Cerebellar cortex (tissue), 1 donor: ENCODE data around the gene AP4M1.

Source experiments
- DNase-seq: peaks from one replicate; pipeline ENCODE4 v3.0.0-alpha.2; 2015; ENCODE audit warnings: low spot score

The AP4M1 gene, protein sequence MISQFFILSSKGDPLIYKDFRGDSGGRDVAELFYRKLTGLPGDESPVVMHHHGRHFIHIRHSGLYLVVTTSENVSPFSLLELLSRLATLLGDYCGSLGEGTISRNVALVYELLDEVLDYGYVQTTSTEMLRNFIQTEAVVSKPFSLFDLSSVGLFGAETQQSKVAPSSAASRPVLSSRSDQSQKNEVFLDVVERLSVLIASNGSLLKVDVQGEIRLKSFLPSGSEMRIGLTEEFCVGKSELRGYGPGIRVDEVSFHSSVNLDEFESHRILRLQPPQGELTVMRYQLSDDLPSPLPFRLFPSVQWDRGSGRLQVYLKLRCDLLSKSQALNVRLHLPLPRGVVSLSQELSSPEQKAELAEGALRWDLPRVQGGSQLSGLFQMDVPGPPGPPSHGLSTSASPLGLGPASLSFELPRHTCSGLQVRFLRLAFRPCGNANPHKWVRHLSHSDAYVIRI

DNA sequence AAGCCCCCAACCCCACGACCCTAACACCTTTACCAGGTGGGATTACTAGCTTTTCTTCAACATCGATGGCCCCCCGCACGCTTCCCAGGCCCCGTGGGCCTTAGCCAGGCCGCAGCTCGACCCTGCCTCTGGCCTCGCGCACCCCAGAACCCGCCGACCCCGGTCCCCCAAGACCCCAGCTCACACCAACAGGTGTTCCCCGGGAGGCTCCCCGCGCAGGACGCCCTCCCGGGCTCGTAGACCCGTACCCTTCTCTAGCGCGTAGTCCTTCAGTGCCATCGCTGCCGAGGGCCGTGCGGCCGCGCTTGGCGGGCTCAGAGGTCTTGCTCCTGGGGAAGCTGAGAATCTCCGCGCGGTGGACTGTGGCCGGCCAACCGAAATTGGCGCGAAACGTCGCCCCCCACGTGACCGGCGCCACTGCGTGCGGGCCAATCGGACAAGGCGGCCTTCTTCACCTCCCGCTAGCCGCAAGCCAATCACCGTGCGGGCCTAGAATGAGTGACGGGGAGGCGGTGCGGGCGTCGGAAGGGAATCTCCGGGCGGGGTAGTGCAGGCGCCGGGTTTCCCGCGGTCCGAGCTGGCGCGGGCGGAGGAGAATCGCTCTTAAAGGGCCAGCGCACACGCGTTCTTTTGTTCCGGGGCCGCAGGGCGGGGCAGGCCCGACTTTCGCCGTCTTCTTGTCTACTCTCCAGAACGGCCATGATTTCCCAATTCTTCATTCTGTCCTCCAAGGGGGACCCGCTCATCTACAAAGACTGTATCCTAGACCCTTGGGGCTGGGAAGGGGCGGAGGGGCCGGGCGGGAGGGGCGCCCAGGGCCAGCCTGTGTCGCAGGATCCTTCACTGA lies at the start of gene AP4M1, which contains the start of gene MCM7:
TSS of gene AP4M1 (plus strand) at position 628 of the 847 bp plus-strand sequence. CDS start at position 700, 72 bp downstream.
TSS of gene MCM7 (minus strand) at position 382 of the 847 bp plus-strand sequence. CDS start at position 279, 103 bp downstream.
- DNase-seq = peak; percentile 99

DNA sequence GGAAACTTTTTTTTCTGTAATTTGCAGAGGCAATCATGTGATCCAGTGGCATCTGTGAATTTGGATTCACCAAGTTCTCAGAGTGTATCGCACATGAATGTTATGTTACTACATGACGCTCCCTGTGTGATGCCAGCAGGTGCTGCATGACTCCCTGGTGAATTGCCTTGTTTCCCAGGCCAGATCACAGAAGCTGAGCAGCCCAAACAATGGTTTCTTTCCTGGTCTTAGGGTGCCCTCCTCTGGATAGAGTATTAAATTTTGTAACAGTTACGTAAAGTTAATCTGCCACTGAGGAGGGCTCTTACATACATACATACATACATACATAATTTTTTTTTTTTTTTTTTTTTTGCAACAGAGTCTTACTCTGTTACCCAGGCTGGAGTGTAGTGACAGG lies 48.2 kb upstream of the AP4M1 start:
- DNase-seq = peak; percentile 63

DNA sequence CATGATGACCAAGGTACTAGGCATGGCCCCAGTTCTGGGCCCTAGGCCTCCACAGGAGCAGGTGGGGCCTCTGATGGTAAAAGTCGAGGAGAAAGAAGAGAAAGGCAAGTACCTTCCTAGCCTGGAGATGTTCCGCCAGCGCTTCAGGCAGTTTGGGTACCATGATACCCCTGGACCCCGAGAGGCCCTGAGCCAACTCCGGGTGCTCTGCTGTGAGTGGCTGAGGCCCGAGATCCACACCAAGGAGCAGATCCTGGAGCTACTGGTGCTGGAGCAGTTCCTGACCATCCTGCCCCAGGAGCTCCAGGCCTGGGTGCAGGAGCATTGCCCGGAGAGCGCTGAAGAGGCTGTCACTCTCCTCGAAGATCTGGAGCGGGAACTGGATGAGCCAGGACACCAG lies 44.4 kb upstream of the AP4M1 start:
- DNase-seq = no peak

DNA sequence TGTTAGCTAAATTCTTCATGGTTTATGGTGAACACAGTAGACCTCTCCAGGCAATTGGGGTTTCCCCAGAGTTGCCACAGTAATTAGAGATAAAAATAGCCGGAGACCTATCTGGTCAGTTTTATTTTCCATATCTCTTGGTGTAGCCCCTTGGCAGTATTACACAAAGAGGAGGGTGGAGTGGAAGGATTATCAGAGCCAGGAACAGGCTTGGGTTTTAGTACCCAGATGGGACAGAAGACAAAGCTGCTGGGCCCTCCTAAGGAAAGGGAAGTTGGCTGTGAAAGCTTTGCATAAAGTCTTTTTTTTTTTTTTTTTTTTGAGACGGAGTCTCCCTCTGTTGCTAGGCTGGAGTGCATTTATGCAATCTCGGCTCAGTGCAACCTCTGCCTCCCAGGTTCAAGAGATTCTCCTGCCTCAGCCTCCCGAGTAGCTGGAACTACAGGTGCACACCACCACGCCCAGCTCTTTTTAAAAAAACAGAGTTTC lies 42.1 kb upstream of the AP4M1 start:
- DNase-seq = no peak

DNA sequence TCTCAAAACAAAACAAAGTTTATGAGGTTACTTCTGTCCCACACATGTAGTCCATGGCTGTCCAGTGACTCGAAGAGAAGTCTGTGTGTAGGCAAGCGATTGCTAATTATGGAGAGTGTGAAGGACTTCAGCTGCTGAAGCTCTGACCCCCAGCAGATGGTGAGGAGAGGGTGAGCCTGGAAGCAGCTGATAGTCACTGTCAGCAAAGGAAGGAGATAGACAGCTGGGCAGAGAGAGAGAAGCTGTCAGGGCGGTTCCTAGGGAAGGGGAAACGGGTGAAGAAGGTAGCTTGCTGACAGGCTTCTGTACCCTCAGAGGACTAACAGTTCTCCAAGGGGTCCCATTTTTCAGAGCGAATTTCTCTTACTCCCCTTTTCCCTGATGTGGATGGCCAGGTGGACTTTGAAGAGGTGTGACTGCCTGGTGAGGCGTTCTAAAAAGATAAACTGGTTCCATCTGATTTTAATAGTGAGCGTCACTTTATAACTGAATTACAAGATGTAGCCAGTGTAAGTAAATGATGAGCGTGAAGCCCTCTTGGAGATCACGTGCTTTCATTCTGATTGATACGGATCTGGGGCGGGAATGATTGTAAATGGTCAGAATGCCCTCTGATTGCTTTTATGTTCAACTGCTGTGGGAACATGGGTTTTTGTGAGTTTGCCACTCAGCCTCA lies 39.8 kb upstream of the AP4M1 start:
- no peak for DNase-seq

DNA sequence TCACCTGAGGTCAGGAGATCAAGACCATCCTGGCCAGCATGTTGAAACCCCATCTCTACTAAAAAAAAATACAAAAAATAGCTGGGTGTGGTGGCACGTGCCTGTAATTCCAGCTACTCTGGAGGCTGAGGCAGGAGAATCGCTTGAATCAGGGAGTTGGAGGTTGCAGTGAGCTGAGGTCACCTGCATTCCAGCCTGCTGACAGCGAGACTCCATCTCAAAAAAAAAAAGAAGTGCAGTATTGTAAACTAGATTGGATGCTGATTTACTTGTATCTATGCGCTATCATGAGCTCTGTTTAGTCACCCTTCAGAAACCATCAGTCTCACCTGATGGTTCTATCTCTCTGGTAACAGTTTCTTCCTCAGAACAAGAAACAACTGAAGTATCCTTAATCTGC lies 38.1 kb upstream of the AP4M1 start:
- DNase-seq = no peak

DNA sequence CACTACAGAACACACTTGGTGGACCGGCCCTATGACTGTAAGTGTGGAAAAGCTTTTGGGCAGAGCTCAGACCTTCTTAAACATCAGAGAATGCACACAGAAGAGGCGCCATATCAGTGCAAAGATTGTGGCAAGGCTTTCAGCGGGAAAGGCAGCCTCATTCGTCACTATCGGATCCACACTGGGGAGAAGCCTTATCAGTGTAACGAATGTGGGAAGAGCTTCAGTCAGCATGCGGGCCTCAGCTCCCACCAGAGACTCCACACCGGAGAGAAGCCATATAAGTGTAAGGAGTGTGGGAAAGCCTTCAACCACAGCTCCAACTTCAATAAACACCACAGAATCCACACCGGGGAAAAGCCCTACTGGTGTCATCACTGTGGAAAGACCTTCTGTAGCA lies 37.3 kb upstream of the AP4M1 start:
- no peak for DNase-seq

DNA sequence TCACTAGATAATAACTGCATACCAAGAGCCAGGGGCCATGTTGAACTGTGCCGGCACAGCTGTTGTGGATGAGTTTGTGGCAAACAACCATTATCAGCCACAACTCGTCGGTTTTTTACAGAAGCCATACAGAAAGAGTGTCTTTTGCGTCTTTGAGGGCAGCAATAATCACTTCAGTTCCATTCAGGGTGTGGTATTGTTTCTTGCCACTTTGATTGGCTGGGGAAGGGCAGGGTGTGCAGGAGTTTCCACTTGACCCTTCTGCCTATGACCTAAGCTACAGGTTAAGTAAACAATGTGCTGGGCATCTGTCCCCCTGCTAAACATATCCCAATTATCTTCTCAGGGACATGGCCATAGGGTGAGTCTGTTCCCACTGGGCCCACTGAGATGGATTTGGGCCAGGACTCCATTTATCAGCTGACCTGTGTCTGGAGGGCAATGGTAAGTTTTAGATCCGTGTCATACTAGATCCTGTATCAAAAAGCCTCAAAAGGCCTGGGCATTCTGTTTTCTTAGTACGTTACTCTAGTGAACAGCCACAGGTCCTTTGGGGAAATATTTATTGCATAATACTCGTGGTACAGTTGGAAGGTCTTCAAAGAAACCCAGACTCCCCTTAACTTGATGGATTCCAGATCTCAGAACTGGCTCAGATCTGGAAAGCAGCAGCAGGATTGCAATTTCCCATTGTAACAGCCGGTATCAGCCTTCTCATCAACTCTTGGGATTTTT lies 35.8 kb upstream of the AP4M1 start:
- DNase-seq = no peak

DNA sequence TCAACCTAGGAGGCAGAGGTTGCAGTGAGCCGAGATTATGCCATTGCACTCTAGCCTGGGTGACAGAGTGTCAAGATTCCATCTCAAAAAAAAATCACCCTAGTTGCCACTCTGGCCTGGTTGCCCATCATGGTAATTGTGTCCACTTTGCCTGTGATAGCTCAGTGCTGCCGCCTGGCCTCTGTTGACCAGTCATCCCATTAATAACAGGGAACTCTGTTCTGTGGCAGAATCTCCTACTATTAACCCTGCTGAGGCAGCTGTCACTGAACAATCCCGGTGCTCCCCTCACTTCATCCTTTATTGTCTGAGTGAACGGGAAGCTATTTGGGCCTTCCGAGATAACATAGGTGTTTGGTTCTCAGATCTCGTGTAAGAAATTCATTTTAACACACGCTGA lies 34.5 kb upstream of the AP4M1 start:
- DNase-seq = no peak

DNA sequence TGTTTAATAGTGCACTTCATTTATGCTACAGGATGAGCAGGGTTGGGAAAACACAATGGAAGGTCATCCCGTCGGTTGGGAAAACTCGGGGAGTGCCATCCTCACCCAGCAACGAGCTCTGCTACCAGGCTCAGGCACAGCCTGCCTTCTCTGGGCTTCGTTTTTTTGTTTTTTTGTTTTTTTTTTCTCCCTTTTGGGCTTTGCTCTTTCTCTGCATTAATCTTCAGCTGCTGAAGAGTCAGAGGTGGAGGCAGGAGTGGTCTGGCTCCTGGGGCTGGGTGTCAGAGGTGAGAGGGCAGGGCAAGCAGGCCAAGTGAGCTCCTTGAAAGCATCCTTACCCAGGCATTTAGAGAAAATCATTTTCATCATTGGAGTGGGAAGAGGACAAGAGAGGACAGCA lies 31.5 kb upstream of the AP4M1 start:
- DNase-seq = no peak

DNA sequence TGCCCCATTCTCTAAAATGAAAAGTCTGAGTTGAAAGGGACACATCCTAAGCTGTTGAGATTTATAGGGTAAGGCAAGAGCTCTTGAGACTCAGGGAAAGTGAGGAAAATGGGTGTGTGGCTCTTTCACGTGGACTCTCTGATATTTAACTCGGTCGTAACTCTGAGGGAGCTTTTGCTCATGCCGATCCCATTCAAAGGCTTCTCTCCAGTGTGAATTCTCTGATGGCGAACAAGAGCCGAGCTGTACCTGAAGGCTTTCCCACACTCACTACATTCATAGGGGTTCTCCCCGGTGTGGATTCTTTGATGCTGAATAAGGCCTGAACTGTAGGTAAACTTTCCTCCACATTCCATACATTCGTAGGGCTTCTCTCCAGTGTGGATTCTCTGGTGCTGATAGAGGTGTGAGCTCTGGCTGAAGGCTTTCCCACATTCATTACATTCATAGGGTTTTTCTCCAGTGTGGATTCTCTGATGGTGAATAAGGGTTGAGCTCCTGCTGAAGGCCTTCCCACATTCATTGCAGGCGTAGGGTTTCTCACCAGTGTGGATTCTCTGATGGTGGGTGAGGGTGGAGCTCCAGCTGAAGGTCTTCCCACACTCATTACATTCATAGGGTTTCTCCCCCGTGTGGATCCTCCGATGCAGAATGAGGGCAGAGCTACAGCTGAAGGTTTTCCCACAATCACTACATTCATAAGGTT lies 30.3 kb upstream of the AP4M1 start:
- no peak for DNase-seq

DNA sequence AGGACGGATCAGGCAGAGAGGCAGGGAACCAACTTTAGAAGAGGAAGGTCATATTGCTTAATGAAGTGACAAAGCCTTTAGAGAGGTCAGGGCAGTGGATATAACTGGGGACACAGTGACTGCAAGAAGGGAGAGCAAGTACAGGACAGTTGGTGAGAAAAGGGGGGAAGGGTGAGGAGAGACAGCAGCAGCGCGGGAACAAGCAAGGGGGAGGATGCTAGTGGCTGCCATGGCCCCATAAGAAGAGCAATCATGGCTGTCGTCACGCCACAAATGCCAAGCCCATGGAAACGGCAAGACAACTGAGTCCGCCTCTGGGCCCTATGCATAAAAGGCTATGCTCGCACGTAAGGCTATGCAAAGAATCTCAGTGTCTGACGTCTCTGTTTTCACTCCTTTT lies 29.0 kb upstream of the AP4M1 start:
- DNase-seq = no peak

DNA sequence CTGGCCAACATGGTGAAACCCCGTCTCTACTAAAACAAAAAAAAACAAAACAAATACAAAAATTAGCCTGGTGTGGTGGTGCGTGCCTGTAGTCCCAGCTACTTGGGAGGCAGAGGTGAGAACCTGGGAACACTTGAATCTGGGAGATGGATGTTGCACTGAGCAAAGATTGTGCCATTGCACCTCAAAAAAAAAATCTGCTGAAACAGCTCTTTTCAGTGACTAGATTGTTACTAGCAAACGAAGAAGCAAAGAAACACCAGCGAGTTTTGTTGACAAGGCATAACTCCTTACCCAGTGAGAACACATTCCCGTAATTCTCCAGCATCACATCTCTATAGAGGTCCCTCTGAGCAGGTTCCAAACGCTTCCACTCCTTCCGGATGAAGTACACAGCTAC lies 26.6 kb upstream of the AP4M1 start:
- DNase-seq = no peak

DNA sequence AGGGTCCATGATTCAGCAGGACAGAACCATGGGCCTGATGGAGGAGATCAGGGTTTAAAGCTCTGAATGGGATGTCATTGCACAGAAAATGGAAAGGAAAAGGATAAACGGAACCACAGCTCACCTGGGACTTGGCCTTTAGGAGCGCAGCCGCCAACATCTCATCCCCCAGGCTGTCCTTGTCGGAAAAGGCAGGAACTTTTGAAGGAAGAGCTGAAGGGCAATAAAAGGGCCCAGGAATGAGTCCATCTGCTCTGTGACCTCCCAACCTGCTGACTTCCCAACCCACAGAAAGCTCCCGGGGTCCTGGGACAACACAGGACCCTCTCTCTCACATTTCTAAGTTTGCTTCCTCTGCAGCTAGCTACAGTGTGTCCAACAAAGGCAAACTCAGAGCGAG lies 26.0 kb upstream of the AP4M1 start:
- no peak for DNase-seq

DNA sequence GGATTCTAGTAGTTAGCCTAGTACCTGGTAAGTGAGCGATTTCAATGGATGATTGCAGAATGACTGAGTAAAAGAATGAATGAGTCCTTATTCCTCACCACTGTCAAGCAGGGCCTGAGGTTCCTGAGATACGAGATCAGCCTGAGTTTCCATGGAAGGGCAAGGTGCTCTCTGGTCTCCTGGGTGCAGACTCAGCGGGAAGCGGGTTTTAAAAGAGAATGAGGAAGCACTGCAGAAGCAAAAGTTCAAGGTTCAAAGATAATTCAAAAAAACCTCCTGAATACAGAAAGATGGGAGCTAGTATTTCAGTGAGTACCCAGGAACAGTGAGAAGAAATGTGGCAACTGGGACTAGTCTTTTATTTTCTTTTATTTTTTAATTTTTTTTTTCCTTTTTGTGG lies 24.2 kb upstream of the AP4M1 start:
- no peak for DNase-seq

DNA sequence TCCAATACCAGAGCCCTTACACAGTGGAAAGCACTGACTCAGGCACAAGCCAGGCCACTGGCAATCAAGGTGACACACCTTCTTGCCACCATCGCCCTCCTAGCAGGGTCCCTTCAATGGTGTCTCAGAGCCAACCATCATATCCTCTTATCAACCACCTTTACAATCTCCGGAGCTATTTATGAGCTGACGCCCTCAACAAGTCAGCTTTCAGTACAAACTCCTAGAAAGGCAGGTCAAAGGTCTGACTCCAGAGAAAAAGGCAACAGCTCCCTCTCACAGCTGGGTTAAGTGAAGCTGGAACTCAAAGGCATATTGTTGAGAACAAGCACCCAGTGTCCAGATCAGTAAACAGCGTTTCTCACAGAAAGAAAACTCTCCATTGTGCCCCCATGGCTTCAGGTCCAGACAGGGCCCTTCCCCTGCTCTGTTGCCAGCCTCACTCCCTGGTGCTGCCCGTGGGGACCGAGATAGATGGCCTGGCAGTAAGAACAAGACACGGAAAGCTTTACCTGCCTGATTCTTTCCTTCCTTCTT lies 22.4 kb upstream of the AP4M1 start:
- DNase-seq = no peak

DNA sequence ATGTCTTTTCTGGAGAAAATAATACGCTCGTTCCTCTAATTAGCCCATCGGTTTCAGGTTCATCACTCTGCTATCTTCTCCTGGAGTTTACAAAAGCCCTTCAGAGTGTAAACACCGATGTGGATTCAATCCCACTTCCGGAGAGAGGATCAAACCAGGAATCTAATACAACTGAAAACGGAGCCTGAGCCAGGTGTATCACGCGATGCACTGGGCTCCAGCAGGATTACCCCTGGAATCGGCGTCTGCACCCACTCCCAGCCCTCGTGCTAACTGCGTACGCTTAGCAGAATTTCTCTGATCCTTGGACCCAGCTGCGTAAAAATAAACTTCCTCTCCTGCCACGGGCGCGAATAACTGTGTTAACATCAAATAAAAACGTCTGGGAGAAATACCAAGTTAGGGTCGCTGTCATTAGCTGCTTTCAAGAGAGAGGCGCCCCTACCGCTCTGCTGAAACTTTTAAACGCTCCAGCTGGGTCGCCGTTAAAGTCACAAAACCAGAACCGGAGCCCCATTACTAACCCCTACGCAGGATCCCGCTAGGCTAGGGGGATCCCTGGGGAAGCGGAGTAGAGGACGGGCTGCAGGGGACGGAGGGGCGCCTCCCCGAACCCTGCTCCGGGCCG lies 20.4 kb upstream of the AP4M1 start:
- no peak for DNase-seq

DNA sequence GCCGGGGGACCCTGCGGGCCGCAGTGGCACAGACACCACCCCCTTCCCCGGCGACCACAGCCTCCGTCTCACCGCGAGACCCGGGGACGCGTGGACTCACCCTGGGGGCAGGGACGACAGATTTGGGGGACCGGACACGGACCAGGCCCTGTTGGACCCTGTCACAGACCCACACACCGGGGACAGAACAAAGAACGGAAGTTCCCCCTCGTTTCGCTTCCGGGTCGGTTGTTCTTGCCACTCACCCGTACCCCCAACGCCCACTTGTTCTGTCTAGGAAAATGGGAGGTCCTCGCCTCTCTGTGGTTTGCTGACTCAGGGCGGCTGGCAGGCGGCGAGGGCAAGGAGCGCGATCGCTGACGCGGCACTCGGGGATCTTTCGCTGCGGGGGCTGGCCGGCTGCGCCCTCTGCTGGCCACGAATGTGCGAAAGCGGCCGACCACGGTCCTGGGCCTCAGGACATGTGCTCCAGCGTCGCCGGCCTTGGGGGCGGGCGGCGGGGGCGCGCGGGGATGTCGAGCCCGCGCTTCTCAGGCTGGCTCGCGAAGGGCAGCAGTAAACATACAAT lies 19.8 kb upstream of the AP4M1 start, which contains the start of gene ZNF3:
TSS of gene ZNF3 (minus strand) at position 189 of the 568 bp plus-strand sequence. CDS start 4,366 bp downstream, outside the sequence.
- DNase-seq = peak; percentile 99

DNA sequence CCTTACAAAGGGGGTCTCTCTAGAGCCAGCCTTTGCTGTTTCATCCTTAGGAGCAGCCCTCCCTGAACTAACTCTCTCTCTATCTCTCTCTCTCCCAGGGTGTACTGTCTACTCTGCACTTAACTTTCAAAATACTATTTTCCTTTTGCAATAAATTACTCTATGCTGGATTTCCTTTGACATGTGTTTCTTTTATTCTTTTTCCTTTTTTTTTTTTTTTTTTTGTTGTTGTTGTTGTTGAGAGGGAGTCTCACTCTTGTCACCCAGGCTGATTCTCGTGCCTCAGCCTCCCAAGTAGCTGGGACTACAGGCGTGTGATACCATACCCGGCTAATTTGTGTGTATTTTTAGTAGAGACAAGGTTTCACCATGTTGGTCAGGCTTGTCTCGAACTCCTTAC lies 18.5 kb upstream of the AP4M1 start:
- no peak for DNase-seq

DNA sequence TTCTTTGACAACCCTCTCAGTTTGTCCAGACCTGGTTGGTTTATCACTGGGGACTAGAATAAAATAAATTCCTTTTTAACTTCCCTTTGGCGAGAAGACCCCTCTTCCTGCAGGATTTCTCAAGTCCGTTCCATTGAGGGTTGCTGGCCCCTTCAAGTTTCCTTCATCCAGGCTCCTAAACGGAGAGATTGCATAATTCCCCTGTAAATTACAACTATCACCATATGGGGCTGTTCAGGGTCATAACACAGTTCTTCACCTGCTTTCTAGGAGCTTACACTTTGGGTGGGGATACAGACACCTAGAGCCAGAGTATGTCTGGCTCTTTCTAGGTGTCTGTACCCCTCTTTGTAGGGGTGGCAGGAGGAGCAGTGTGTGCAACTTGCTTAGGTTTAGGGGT lies 15.9 kb upstream of the AP4M1 start:
- DNase-seq = no peak
